Fibroblast of the aortic adventitia (primary cell): ENCODE measurements around the gene DOP1B. TPM values are rescaled to one million over a fixed set of nuclear protein-coding genes. Genes with fewer than 3 reads are reported as not detected.
A peak's percentile ranks its signal among the peaks of the same experiment; 100 is the strongest.

Experiments used
- DNase-seq: peaks from one replicate; pipeline ENCODE4 v3.0.0-alpha.2; 2010; ENCODE audit warnings: low read depth
- H3K4me3 ChIP-seq: 2 replicates; pipeline ENCODE4 v1.5.1; 2011; ENCODE audit warnings: low read depth, mild to moderate bottlenecking, control low read depth, low read length, moderate library complexity
- CTCF ChIP-seq: IDR thresholded peaks from 2 replicates; pipeline ENCODE4 v1.5.1; 2011; ENCODE audit warnings: mild to moderate bottlenecking, low read length, control low read depth, inconsistent platforms; ENCODE audit not compliant: insufficient read depth
- total RNA-seq: library from RNA; depleted of rRNA; stranded (reverse); fragments of >200 nt; gene quantifications from 2 replicates; pipeline ENCODE4 v1.2.3, GENCODE V29; 2012; ENCODE audit warnings: low replicate concordance

DOP1B gene
- total RNA-seq, 1 donor, result 25.8 TPM

DNA sequence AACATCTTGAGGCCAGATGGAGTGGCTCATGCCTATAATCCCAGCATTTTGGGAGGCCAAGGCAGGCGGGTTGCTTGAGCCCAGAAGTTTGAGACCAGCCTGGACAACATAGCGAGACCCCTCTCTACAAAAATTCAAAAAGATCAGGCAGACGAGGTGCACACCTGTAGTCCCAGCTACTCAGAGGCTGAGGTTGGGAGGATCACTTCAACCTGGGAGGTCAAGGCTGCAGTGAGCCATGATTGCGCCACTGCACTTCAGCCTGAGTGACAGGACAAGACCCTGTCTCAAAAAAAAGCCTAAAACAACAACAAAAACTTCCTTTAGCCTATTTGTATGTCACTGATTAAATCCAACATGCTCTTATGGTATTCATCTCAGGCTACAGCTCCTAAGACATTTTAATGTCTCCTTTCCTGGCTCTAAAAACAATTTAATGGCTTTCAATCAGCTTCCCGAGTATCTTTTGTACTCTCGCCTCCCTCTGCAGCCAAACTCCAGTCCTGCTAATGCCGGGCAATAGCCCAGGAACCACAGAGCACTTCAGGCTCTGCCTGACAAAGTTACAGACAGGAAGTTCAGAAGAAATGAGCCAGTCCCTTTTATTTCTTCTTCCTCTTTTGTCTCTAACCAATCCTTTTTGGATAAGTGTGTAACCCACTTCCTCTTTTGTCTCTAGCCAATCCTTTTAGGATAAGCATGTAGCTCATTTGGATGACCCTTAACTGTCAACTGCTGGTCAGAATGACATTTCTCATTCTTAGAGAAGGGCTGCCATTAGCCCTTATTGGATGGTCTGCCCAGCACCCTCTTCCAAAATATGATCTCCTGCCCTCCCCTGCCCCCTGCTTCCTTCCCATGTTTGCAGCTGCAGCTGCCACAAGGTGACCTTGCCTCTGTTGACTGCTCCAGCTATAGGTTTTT, 6.6 kb upstream of the DOP1B start:
- DNase-seq, result peak; percentile 66

DNA sequence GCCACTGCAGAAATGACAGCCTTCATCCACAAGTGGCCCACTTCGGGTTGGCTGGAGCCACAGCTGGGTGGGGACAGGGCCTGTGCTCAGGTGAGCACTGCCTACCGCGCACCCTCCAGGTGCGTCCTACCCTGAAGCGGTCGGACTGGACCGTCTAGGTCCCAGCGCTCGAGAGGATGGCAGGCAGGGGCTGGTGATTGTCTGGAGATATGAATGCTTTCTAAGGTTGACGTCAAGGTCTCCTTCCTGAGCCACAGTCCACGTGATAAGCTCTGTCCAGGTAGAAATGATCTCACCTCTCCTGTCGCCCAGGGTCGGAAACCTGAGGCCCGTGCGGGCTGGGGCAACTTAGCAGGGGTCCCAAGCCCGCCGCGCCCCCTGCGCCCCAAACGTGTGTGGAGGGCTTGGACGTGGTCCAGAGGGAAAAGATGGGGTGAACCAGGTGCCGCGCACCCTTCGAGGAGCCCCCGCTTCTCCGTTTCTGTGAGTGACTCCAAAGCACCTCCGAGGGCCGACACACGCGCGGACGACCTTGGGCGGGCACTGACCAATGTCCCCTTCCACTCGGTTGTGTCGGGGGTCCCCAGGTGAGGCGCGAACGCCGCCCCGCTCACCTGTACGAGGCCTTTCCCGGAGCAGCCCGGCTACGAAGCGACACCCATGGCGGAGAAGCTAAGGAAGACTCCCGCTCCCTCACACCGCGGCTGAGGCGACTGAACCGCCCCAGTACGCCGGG, 853 bp upstream of the DOP1B start:
- TF ChIP-seq CTCF, result no peak
- no peak for DNase-seq
- H3K4me3 ChIP-seq, result peak overlapping the region; percentile 86

More for the DNA sequence above, 6.6 kb upstream of the DOP1B start:
- no peak for TF ChIP-seq CTCF
- H3K4me3 ChIP-seq, result no peak overlapping the region

GRCh38 chr21:36156339-36156814, 247 bp upstream of the DOP1B start:
- TF ChIP-seq CTCF, result no peak
- DNase-seq, result peak; percentile 99
- peak overlapping the region; percentile 86 for H3K4me3 ChIP-seq

GRCh38 chr21:36159356-36159921, 2.8 kb downstream of the DOP1B start:
- TF ChIP-seq CTCF, result no peak
- DNase-seq, result no peak
- H3K4me3 ChIP-seq, result no peak overlapping the region

- DNase-seq, result no peak
- TF ChIP-seq CTCF, result no peak
- H3K4me3 ChIP-seq, result no peak overlapping the region
These were observed 4.2 kb downstream of the DOP1B start for GRCh38 chr21:36160850-36161178.

- DNase-seq, result no peak
- no peak overlapping the region for H3K4me3 ChIP-seq
- TF ChIP-seq CTCF, result no peak
These were observed 6.0 kb downstream of the DOP1B start for GRCh38 chr21:36162631-36163030.
